NCI-H2227 treated with DMSO at 0.1 percent for 48 hours (cell line): ENCODE results near the gene CD151.
A peak's percentile ranks its signal among the peaks of the same experiment; 100 is the strongest.

ENCODE experiments used
- DNase-seq: peaks from one replicate; lab custom pipeline; 2025; lab: John Stamatoyannopoulos, UW

CD151 gene

GRCh38 chr11:858053-858761 is 25.5 kb downstream of the CD151 start:
- DNase-seq = no peak

GRCh38 chr11:858762-859339 is 26.1 kb downstream of the CD151 start:
- no peak for DNase-seq

GRCh38 chr11:859394-860131 is 26.8 kb downstream of the CD151 start:
- DNase-seq = peak; percentile 81

GRCh38 chr11:860234-861104 is 27.7 kb downstream of the CD151 start:
- no peak for DNase-seq

GRCh38 chr11:861105-861479 is 28.3 kb downstream of the CD151 start:
- DNase-seq = no peak

GRCh38 chr11:862081-862661 is 29.4 kb downstream of the CD151 start:
- no peak for DNase-seq

- DNase-seq = no peak
These were observed 29.9 kb downstream of the CD151 start for GRCh38 chr11:862696-863022.

- DNase-seq = no peak
These were observed 30.5 kb downstream of the CD151 start for GRCh38 chr11:863023-863909.

- DNase-seq = no peak
These were observed 31.4 kb downstream of the CD151 start for GRCh38 chr11:863910-864827.

- no peak for DNase-seq
These were observed 32.1 kb downstream of the CD151 start for GRCh38 chr11:864898-865297.

- DNase-seq = no peak
These were observed 33.0 kb downstream of the CD151 start for GRCh38 chr11:865462-866430.

GRCh38 chr11:866481-866880 is 33.7 kb downstream of the CD151 start:
- no peak for DNase-seq

GRCh38 chr11:867856-868358 is 35.2 kb downstream of the CD151 start:
- DNase-seq = no peak

GRCh38 chr11:868394-868793 is 35.6 kb downstream of the CD151 start:
- DNase-seq = no peak

GRCh38 chr11:868802-869201 is 36.0 kb downstream of the CD151 start:
- no peak for DNase-seq

GRCh38 chr11:869399-870126 is 36.8 kb downstream of the CD151 start:
- no peak for DNase-seq

GRCh38 chr11:870127-870413 is 37.3 kb downstream of the CD151 start:
- DNase-seq = no peak

- no peak for DNase-seq
These were observed 37.7 kb downstream of the CD151 start for GRCh38 chr11:870418-870817.
